Daoy (cell line): ENCODE measurements around the gene C3orf85. TPM values are rescaled to one million over a fixed set of nuclear protein-coding genes. Genes with fewer than 3 reads are reported as not detected.

Experiments used
- DNase-seq: peaks from one replicate; pipeline ENCODE4 v3.0.0-alpha.2; 2015; ENCODE audit warnings: low read depth
- total RNA-seq: library from RNA; depleted of rRNA; stranded (reverse); fragments of >200 nt; shearing (Covaris generic); gene quantifications from 2 replicates; pipeline ENCODE4 v1.2.3, GENCODE V29; 2014; rRNA removed

Gene C3orf85
- total RNA-seq, 1 experiment from 2014 or later: not detected

DNA sequence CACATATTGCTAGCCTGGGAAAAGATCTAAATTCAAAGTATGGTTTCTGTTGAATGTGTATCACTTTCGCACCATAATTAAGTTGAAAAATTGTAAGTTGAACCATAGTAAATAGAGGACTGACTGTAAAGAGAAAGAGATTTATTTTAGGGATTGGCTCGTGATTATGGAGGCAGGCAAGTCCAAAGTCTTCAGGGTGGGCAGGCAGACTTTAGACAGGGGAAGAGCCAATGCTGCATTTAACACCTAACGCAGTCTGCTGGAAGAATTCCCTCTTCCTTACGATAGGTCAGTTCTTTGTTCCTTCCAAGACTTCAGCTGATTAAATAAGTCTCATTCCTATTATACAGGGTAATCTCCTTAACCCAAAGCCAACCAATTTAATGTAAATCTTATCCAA lies 15.8 kb downstream of the C3orf85 start:
- DNase-seq: no peak

DNA sequence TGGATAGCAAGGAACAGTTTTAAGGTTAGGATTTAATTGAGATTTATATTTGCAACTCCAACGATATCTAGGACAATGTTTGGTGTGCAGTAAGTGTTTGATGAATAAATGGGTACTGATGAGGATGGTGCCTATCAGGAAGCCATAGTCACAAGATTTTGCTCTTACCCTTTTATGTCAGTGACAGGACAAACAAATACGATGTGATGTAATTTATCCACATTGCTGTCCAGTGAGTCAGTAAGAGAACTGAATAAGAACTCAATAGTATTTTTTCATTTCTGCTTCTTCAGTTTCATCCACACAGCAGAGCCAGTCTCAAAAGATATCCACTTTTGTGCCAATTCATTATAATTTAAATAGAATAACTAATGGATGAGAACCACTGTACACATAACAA lies 18.5 kb downstream of the C3orf85 start:
- no peak for DNase-seq

GRCh38 chr3:109155828-109156227 lies 19.3 kb downstream of the C3orf85 start:
- DNase-seq: no peak

DNA sequence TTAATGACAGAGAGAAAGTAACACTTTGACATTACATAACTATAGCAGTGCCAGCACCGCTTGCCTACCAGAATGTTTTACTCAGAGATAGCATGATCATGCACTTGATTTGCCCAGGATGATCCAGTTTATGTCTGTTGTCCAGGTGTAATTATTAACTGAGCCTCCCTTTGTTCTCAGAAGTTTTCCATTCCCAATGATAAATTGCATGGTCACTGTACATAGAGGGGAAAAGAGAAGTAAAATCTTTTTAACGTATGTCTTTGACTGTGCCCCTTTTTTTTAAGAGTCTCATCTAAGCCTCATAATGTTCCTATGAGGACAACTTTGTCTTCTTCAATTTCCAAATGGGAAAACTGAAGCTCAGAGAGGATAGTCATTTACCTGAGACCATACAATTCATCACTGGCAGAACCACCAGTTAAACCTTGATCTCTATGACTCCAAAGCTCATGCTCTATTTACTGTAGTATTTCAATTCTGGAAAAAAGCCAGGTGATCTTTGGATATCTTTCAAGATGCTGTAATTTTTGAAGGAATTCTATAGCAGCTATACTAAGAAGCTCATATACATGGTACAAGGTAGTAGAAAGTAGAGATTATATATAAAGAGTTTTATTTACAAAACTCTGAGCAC lies 25.1 kb downstream of the C3orf85 start:
- DNase-seq: no peak

GRCh38 chr3:109165905-109166304 lies 29.4 kb downstream of the C3orf85 start:
- DNase-seq: no peak

GRCh38 chr3:109171479-109171878 lies 35.0 kb downstream of the C3orf85 start:
- no peak for DNase-seq

- no peak for DNase-seq
Measured at GRCh38 chr3:109175411-109175810, 38.9 kb downstream of the C3orf85 start.

DNA sequence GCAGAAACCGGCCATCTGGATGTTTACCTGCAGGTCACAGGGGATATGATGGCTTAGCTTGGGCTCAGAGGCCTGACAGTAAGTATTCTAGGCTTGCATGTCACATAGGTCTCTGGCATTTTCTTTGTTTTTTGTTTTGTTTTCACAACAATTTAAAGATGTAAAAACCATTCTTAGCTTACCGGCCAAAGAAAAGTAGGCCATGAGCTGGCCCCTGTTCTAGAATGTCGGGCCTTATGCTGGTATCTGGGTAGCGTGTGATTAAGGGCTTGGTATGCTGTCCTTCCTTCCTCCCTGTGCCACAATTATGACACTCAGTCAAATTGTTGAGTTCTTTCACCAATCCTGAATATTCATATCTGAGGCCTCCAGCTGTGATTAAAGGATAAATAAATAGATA lies 40.2 kb downstream of the C3orf85 start:
- no peak for DNase-seq

DNA sequence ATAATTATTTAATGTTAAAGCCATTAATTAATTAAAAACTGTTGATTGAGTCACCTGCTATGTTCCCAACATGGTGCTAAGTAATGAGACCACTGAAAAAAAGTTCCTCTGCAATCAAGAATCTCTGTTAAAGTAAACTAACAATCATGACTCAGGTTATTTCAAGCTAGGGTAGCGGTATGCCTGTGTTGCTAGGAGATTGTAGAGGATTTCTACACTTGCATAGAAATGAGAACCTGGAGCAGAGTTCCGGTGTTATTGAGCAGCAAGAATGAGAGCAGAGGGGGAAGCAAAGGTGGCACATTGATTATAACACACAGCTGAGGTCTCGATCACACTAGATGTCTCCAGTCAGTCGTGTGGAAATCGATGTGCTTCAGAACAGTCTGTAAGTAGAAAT lies 41.4 kb downstream of the C3orf85 start:
- no peak for DNase-seq

GRCh38 chr3:109178708-109179107 lies 42.2 kb downstream of the C3orf85 start:
- DNase-seq: no peak

DNA sequence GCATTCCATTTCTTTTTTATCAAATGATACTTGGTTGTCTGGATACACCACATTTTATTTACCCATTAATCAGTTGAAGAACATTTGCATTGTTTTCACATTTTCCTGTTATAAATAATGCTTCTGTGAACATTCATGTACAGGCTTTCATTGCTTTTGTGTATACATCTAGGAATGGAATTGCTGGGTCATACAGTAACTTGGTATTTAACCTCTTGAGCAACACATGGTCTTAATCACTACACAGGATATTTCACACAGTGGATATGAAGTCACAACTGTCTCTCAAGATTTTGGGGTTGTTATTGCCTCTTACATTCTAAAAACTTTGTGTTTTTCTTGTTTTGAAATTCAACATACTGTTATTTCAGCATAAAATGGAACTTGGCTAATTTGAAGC lies 48.2 kb downstream of the C3orf85 start:
- no peak for DNase-seq

- no peak for DNase-seq
Measured at GRCh38 chr3:109187390-109187789, 50.9 kb downstream of the C3orf85 start.

DNA sequence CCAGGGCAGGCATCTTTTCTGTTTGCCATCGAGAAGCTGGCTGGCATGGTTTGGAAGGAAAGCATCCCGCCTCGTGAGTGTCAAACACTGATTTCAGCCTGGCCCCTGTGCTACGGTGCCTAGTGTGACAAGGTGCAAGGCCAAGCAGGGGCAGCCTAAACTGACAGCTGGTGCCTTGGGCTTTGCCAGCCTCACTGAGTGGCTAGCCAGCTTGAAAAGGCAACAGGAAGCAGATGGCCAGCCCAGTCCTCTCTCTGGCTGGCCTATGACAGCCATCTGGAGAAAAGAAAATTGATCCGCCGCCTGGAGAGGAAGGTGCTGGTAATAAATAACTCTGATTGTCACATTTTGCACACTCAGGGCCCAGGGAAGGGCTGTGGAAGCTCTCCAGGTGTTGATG lies 52.2 kb downstream of the C3orf85 start:
- no peak for DNase-seq

DNA sequence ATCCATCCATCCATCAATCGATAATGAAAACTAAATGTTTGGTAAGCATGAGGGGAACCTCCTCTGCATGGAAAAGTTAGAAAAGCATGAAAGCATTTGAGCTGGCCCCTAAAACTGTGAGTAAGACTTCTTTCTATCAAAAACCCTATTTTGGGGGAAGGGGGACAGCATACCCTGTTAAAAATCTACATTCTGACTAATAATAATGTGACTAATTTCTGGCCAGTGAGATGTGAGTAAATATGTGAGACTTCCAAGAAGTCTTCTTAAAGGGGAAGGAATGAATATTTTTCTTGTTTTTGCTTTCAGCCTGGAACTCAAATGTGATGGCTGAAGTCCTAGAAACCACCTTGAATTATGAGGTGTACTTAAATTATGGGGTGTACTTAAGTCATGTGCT lies 54.9 kb downstream of the C3orf85 start:
- no peak for DNase-seq

- DNase-seq: no peak
Measured at GRCh38 chr3:109195815-109196214, 59.3 kb downstream of the C3orf85 start.

Other genes with a start within 250 kb of the C3orf85 start
- not detected in 2 replicates for gene GUCA1C, start 182.8 kb upstream of the C3orf85 start, total RNA-seq
- not detected in 2 replicates for gene MORC1, start 18.6 kb upstream of the C3orf85 start, total RNA-seq
- 0.34 and 0.68 TPM in 2 replicates for gene DPPA2, start 179.8 kb downstream of the C3orf85 start, total RNA-seq
- gene DPPA4, start 200.8 kb downstream of the C3orf85 start, total RNA-seq: 7.2 and 11.1 TPM in 2 replicates